HG02610 (cell line): ENCODE measurements around the gene RFTN1.

Source experiments
- ATAC-seq: cut with Tn5 transposase; IDR thresholded peaks from one replicate; pipeline ENCODE4 v1.9.1; 2021; ENCODE audit warnings: mild to moderate bottlenecking, moderate library complexity; ENCODE audit not compliant: unreplicated experiment

RFTN1 gene

DNA sequence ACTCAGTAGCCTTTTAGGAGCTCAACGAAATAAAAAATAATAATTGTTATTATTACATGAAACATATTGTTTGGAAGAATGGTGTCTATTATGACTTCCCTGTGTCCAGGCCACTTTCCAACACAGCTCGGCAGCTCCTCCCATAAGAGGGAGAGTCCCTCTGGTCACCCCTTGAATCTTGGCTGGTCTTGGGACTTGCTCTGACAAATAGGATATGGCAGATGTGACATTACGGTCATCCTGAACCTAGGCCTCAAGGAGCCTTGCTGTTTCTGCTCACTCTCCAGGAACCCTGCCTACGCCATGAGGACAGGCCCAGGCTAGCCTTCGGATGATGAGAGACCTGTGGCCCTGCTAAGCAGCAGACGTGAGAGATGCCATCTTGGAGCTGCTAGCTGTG, 176.7 kb downstream of the RFTN1 start:
- ATAC-seq, result no peak

DNA sequence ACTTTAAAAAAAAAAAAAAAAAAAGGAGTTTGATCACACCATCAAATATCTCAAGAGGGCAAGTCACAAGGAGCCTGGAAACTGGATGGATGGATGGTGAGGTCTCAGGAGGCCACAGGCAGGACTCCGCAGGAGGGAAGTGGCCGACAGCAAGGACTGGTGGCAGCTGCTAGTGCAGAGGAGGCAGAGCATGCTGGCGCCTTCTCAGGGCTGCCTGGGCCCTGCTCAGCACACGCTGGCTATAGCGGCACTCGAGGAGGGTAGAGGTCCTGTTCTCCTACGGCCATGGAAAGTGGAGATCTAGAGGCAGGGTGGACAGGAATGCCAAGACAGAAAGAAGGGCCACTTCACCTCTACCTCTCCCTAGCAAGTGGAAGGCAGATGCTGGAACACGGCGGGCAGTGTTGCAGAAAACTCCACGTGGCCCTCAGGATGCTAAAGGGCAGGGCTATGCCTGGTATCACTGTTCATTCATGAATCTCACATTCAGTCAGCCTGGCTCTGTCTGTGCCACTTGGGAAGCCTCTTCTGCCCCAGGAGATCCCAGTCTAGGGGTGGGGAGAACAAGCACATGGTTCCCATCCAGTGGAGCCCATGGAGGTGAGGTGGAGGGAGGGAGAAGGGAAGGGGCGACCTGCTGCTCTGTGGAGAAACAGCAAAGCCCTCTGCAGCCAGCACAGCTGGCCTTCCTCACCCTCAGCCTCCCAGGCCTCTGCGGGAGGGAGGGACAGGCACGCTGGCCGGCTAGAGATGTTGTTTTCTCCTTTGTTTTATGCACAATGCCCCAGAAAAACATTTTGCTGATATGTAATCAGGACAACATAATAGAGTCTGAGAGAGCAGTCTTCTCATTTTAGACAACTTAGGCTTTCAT, 177.5 kb downstream of the RFTN1 start:
- ATAC-seq, result no peak

DNA sequence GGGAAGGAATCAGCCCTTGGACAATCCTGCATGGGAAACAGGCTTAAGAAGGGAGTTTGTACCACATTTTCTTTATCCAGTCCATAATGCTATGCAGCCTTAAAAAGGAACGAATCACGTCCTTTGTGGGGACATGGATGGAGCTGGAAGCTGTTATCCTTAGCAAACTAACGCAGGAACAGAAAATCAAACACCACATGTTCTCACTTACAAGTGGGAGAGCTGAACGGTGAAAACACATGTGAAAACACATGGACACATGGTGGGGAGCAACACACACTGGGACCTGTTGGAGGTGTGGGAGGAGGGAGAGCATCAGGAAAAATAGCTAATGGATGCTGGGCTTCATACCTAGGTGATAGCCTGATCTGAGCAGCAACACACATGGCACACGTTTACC, 178.2 kb downstream of the RFTN1 start:
- no peak for ATAC-seq

DNA sequence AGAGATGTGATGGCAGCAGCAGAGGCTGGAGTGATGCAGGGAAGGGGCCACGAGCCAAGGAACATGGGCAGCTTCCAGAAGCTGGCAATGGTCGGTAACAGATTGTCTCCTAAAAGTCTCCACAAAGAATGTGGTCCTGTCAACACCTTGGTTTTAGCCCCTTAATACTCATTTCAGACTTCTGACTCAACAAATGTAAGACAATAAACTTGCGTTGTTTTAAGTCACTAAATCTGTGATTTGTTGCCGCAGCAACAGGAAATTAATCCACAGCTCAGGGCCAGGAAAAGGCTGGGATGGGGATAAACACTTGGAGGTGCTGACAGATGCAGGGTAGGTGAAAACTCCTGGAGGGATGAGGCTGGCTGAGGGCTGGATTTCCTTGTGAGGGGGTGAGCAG, 178.6 kb downstream of the RFTN1 start:
- ATAC-seq, result no peak

DNA sequence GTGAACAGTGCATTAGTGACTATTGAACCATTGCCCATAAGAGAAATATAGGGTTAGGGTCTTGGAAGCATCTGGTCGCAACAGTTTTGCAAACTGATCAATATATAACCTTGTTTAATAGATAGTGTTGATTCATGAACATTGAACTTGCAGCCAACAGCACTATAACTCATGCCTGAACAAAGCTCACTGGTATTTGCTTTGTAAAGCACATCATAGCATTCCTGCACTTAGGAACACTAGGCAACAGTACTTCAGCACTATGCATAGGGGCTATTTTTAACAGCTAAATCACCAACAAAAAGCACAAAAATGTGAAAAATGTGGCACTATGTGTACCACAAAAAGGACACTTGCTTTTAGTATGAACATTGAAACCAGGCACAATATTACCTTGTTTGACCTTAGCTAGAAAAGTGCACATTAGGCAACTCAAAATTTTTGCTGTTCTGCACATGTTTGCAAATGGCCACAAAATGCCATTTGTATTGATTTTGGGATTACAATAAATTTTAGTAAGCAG, 180.5 kb downstream of the RFTN1 start:
- ATAC-seq, result no peak

DNA sequence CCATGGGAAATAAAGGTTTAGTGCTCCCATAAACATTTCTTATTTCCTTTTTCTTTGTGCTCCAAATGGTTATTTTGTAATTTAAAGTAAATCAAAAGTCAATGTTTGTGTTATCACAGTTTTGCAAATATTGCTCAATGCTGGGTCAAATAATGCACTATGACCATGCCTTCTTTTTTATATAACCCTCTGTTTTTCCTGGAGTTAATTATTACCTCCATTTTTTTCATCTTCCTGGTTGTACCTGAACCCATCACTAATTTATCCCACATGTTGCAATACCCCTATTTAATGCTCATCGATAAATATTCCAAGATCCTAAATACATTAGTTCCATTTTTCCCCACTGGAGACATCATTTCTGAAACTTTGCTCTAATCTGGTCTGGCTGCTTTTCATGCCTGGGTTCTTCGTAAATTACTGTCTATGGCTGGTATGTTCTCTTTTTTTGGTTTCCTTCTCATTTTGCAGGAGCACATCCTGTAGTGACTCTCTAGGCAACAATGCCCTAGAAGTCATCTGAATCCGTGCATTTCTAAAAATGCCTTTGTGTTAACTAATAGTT, 182.1 kb downstream of the RFTN1 start:
- ATAC-seq, result no peak

DNA sequence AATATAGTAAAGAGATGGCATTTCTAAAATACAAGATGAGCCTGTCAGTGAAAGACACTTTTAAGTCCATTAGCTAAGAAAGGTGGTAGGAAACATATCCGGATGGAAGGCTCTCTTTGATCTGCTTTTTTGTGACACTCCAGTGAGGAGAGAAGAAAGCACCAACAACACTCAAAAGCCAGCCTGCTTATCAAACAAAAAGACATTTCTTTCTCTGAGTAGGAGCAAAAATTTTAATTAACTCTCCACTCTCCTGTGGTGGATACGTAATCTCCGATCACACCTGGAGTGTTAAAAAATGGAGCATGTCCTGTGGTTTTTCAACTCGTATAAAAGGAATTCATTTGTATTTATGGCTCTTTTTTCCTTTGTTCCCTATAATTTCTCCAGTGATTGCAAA, 183.1 kb downstream of the RFTN1 start:
- ATAC-seq, result no peak

DNA sequence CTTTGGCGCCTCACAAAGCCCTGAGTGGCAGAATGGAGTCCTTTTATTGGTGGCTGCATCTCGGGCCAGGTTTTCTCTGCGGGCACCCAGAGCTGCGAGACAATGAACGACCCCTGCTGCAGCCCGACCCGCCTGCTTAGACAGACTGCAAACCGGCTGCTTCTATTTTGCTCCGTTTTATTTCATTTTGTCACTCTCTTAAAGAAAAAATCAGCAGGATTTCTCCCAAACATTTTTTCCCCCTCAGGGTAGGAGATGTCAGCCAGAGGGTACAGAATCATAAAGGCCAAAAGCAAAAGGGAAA, 183.7 kb downstream of the RFTN1 start:
- ATAC-seq, result no peak

DNA sequence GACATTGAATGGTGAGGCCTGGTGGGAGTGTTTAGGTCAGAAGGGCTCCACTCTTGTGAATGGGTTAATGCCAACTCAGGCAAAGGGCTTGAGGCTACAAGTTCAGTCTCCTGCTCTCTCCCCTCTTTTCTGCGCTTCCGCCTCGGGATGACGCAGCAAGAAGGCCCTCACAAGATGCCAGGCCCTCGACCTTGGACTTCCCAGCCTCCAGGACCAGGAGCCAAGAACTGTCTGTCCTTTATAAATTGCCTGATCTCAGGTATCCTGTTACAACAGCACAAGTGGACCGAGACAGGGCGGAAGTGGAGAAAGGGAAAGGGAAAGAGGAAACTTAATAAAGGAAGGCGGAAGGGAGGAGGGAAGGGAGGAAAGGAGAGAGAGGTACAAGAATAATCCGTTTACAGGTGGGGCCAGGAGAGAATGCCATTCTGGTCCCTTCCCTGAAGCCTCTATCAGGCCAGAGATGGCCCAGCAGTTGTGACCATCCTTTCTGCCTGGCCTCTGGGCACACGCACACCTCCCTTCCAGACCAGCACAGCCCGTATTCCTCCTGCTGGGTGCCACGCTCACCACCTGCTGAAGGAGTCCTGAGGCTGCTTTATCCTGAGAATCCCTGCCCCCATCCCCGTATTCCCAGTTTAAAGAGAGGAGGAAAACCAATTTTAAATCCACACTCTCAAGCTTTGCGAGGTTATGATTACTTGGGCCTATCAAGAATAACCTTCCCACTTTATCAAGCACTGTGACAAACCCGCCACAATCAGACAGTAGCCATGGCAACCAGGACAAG, 184.3 kb downstream of the RFTN1 start:
- ATAC-seq, result no peak

DNA sequence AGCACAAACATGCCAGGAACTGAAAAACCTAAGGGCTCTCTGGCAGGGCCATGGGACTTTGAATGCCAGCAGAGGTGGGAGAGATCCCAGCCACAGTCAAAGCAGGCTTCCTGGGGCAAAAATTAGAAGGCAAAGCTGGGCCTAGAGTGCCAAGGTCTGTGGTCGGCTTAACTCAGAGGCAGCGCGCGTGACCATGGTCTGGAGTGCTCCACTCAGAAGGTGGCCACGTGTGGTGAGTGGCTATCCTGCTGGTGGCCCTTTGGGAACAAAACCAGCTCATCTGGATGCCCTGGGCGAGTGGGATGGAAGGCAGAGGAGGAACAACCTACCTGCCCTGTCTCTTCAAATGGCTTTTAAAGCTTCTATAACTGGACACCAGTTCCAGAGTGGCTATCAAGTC, 185.4 kb downstream of the RFTN1 start:
- no peak for ATAC-seq

DNA sequence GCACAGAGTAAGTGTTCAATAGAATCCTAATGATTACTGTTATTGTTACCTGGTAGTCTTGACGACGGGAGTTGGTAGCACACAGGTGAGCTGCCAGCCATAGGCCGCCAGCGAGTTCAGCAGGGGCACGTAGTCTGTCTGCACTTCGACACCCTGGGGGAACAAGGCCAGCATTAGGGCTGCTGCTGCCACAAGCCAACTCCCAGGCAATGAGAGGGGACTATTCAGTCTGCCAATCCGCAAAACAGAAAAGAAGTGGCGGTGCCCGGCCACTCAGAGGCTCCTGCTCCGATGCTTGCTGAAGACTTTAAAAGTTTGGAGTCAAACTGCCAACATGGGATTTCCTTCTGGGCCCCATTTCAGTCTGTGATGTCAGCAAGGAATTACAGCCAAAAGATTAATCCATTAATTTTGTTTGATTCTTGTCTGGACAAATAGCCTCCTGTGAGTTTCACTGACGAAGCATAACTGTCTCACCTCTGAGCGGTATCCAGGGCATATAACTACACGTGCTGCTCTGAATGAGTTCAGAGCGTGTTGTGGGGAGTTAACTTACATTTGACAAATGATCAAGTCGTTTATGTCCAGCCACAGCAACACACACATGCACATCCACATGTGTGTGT, 186.7 kb downstream of the RFTN1 start:
- no peak for ATAC-seq

DNA sequence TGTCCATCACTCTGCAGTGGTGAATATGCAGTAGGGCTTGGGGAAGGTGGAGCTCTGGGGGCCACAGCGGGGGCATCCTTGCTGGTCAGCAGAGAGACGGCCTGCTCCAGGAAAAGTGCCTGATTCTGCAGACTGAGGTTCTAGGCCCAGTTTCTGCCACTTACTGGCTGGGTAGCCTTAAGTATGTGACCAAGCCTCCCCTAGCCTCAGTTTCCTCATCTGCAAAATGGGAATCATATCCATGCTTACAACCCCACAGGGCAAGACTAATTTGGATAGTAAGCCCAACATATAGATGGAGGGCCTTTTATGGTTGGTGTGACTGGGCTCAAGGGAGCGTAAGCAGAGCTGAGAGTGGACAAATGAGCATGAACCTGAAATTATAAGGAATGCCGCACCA, 187.6 kb downstream of the RFTN1 start:
- ATAC-seq, result no peak

DNA sequence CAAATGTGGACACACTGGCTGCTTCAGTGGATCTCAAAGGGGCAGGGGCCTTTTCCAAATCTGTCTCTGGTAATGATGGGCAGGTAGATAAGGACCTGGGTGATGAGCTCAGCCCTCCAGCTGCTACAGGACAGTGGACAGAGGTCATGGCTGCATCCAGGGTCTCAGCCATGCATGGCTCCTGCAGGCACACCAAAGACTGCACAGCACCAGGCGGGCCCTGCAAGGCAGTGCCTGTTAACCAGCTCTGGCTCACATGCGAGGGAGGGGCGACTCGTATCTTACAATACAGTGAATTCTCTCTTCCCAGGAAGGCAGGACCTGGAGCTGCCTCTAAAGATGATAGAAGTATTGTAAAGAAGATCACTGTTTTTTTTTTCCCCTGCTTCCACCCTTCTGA, 189.8 kb downstream of the RFTN1 start:
- no peak for ATAC-seq

DNA sequence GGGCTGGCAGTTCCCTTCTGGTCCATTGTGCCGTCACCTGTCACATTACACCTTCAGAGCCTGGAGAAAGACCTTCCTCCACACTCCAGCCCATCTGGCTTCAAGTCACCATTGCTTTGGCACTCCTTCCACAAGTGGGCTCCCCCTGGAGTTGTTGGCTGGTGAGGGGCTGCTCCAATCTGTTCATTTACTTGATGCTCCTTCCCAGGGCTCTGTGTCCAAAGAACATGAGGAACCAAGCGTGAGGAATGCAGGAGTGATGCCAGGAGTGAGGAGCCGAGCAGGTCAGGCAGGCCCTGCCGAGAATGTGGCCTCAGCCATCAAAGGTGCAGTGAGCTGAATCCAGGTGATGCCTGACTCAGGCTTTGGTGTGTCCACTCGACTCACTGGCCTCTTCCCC, 191.3 kb downstream of the RFTN1 start:
- no peak for ATAC-seq

DNA sequence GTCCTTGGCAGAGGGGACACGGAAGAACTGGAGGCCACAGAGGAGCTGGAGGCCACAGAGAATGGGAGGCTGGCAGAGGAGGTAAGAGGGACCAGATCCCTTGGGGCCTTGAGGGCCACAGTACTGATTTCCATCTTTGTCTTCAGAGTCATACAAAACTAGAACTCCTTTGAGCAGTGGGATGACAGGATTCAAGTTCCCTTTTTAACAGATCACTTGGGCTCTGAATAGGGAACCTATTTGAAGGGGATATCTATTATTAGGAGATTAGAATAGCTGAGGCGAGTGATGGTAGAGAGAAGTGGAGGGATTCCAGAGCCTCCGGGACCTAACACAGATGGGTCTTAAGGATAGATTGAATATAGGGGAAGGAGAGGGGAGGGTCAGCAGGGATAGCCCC, 192.8 kb downstream of the RFTN1 start:
- ATAC-seq, result no peak

DNA sequence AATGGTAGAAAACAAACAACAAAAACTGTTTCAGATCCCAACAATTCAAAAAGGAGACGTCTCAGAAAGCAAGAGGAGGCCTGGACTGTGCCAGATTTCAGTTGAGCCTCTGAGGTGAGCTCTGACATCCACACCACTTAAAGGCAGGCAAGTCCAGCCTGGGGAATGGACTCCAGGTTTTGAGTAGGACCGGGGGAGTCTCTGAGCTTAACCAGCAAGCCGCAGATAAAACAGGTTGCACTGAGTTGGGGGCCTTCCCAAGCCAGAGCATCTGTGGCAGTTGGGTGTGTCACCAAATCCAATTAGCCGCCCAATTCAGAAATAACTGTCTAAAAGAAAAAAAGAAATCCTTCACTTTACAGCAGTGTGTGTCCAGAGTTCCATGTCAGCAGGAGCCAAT, 193.8 kb downstream of the RFTN1 start:
- ATAC-seq, result no peak

DNA sequence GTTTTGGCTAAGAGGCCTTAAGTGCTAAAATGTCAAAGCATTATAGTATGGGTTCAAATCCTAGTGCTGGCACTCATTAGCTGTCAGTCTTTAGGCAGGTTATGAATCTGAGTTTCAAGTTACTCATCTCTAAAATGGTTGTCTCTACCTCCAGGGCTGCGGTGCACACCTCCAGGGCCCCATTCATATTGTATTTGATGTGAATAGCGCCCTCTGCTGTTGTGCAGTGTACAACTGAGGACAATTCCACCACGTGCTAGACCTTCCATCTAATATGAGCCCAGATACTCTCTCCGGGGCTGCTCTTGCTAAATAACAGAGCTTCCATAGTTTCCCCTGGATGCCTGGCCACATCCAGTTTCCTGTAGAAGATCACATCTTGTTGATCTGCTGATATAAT, 194.2 kb downstream of the RFTN1 start:
- ATAC-seq, result no peak

DNA sequence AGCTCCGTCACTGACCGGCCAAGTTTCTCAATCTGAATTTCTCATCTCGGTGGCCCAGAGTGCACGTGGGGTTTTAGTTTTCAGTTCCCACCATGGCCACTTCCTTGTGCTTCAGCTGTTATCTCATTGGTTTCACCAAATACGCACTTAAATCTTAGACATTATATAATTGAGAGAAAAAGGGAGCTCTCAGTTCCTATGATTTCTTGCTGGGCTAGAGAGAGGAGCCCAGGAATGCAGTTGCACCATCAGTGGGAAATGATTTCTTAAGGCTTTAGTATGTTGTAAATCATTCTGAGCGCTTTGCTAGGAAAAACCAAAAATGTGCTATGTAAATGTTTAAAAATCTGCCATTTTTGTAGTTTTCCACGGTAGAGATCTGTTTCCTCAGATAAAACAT, 195.3 kb downstream of the RFTN1 start:
- ATAC-seq, result no peak

DNA sequence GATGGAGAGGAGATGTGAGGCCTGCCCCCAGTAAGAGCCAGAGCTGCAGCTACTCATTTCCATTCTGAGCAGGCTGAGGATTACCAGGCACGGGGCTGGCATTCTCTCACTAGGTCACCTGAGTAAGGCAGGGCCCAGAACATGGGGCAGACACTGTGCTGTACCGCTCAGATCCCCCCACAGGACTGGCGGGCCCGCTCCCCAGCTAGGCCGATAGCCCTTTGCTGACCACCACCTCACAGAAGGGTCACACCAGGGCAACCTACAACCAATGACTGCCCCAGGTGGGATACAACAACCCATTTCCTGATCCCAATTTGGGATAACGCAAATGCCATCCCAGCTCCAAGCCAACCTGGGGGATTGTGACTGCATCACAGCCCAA, 195.9 kb downstream of the RFTN1 start:
- no peak for ATAC-seq

DNA sequence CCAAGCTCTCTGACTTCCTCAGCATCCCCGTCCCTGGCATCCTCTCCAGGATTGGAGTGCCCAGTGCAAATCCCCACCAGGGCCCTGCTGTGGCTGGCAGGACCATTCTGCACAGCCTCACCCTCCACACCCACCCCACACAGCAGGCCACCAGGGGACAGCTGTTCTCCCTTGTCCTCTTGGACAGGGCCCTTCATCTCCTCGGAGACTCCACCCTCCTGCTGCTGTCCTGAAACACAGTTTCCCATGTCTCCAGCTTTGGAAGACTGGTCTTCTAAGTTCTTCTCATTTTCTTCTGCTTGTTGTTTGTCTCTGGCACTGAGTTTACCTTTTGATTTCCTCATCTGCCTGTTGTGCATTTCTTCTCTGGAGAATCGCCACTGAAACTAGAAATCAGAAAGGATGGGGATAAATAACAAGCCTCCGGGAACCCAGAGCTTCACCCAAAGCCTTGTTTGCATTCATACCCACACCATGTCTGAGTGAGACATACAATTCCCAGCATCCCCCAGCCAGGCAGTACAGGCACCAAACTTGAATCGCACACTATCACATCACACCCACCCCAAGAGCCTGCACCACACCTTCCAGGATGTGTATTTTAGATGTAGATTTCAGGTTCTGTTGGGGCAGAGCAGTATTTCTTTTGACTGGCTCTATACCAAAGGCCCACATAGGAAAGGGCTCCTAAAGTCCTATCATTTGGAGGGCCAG, 196.5 kb downstream of the RFTN1 start:
- no peak for ATAC-seq

DNA sequence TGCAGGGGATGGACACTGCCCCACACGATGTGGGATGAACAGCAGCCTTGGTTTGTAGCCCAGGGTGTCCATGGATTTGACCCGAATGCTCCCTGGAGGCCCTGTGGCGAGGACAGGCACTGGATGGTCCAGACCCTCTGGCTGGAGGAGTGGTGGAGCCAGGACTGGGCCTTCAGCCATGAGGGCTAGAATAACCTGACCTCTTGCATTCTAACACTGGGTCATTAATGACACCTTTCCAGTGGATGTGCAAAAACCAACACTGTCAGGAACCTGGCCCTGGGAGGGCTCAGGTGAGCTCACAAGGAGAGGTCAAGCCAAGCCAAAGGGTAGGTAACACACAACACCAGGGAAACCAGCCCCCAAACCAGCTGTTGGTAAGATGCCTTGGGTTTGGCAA, 197.1 kb downstream of the RFTN1 start:
- ATAC-seq, result no peak
